Hindlimb muscle (tissue), 1 donor: Measurements from ENCODE around the gene PIGV. TPM values are rescaled to one million over a fixed set of nuclear protein-coding genes. Genes with fewer than 3 reads are reported as not detected.

ENCODE experiments used
- DNase-seq: peaks from one replicate; pipeline ENCODE4 v3.0.0-alpha.2; 2013
- polyA plus RNA-seq: library from polyadenylated mRNA; unstranded; fragments of 120-200 nt; gene quantifications from one replicate; pipeline ENCODE4 v1.2.1, GENCODE V29; 2013; ENCODE audit not compliant: insufficient read length

PIGV gene
- polyA plus RNA-seq, 1 donor: 9.8 TPM

GRCh38 chr1:26774462-26774861 is 13.3 kb upstream of the PIGV start:
- no peak for DNase-seq

- no peak for DNase-seq
Observed at GRCh38 chr1:26775666-26776065, 12.1 kb upstream of the PIGV start.

GRCh38 chr1:26779098-26779668 is 8.6 kb upstream of the PIGV start:
- DNase-seq: no peak

GRCh38 chr1:26780344-26780957 is 7.3 kb upstream of the PIGV start:
- no peak for DNase-seq

GRCh38 chr1:26781206-26781825 is 6.4 kb upstream of the PIGV start:
- DNase-seq: no peak

- DNase-seq: no peak
Observed at GRCh38 chr1:26782521-26783212, 5.1 kb upstream of the PIGV start.

- no peak for DNase-seq
Observed at GRCh38 chr1:26783646-26784022, 4.1 kb upstream of the PIGV start.

- DNase-seq: no peak
Observed at GRCh38 chr1:26784023-26784871, 3.5 kb upstream of the PIGV start.

- DNase-seq: no peak
Observed at GRCh38 chr1:26784886-26785285, 2.9 kb upstream of the PIGV start.

- peak; percentile 59 for DNase-seq
Observed at GRCh38 chr1:26785611-26786436, 1.9 kb upstream of the PIGV start.

- DNase-seq: peak; percentile 77
Observed at GRCh38 chr1:26786437-26787380, 1.0 kb upstream of the PIGV start.

GRCh38 chr1:26787381-26787705 is 407 bp upstream of the PIGV start:
- DNase-seq: no peak

GRCh38 chr1:26788515-26788785 is 700 bp downstream of the PIGV start:
- DNase-seq: no peak

GRCh38 chr1:26788836-26789611 is 1.3 kb downstream of the PIGV start:
- DNase-seq: peak; percentile 90

GRCh38 chr1:26789612-26789865 is 1.8 kb downstream of the PIGV start:
- no peak for DNase-seq

- DNase-seq: no peak
Observed at GRCh38 chr1:26789931-26790330, 2.2 kb downstream of the PIGV start.

GRCh38 chr1:26790551-26790953 is 2.8 kb downstream of the PIGV start:
- no peak for DNase-seq

GRCh38 chr1:26791148-26791547 is 3.4 kb downstream of the PIGV start:
- DNase-seq: no peak

- no peak for DNase-seq
Observed at GRCh38 chr1:26791626-26792025, 3.9 kb downstream of the PIGV start.

- DNase-seq: no peak
Observed at GRCh38 chr1:26792924-26793323, 5.2 kb downstream of the PIGV start.

GRCh38 chr1:26794391-26794790 is 6.6 kb downstream of the PIGV start:
- DNase-seq: no peak
